Stomach (tissue), 4 donors: ENCODE results near the gene ANKRD28.

Experiments
- CTCF ChIP-seq, 7 experiments: fragments of 450-650 bp in 4 of 7; fragments of 200-600 bp in 3 of 7; sonication (generic) in 3 of 7; IDR thresholded peaks; one replicate each; pipeline ENCODE4 v1.5.1; 2016 to 2019; ENCODE audit warnings: antibody characterized with exemption in 7 of 7, control low read depth in 2 of 7, mild to moderate bottlenecking in 1 of 7
- EP300 ChIP-seq: sonication (generic); formaldehyde crosslinking; IDR thresholded peaks from one replicate; pipeline ENCODE4 v1.6.1; 2017; ENCODE audit warnings: antibody characterized with exemption
- POLR2A ChIP-seq, 4 donors: fragments of 450-650 bp; IDR thresholded peaks; one replicate each; pipeline ENCODE4 v1.6.1; 2016; ENCODE audit warnings: antibody characterized with exemption in 4 of 4, control low read depth in 2 of 4, mild to moderate bottlenecking in 1 of 4, moderate library complexity in 1 of 4
- POLR2AphosphoS5 ChIP-seq, 3 donors: sonication (generic); formaldehyde crosslinking; IDR thresholded peaks; one replicate each; pipeline ENCODE4 v1.6.1; 2016; ENCODE audit warnings: antibody characterized with exemption in 3 of 3

DNA sequence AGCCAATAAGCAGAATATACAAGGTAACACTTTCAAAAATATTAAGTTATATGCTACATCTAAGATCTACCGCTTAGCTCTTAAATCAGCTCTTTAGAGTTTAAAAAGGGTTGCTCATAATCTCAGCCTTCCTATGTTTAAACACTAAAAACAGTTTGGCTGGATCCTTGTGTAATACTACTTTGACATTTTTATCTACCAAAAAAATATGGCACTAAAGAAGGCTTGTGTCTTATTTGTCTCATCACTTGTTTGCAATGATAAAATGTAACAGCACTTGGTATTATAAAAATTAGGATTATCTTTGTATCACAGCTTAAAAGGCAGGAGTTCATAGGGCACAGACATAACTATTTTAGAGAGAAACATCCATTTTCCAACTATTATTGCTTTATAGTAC is 9.8 kb downstream of the ANKRD28 start:
- no peak for TF ChIP-seq CTCF (IDR thresholded peaks at IDR 0.05)
- no peak for TF ChIP-seq EP300
- TF ChIP-seq POLR2A (IDR thresholded peaks at IDR 0.05): no peak
- TF ChIP-seq POLR2AphosphoS5 (IDR thresholded peaks at IDR 0.05): no peak
